GM12892 (cell line): ENCODE measurements around the gene DCK.

Experiments used
- POLR2A ChIP-seq: IDR thresholded peaks from 2 replicates; pipeline ENCODE4 v1.6.1; 2011; ENCODE audit warnings: low read depth, low read length, control low read depth
- POLR2AphosphoS5 ChIP-seq: IDR thresholded peaks from 2 replicates; pipeline ENCODE4 v1.6.1; 2011; ENCODE audit warnings: low read depth, low read length, control low read depth

DNA sequence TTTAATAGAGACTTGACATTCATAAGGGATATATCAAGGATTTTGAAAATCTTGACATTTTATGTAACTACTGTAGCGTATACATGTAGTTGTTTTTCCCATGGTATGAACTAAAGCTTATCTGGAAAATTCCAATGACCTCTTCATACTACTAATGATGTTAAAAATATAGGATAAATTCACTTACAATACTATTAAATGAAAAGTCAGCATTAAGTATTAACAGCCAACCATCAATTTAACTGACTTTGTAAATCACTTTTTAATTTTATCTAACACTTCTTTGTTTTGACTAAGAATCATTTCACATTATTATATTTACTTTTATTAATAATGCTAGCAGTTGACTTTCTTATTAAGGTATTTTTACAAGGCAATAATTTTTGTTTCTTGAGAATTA is 34.2 kb downstream of the DCK start:
- TF ChIP-seq POLR2AphosphoS5 (no peak), POLR2A (no peak)
